Epithelial cell of esophagus (primary cell): Measurements from ENCODE around the gene PTPRN2.

Experiments
- DNase-seq: peaks from one replicate; pipeline ENCODE4 v3.0.0; 2010; ENCODE audit warnings: low read depth
- H3K4me3 ChIP-seq: 2 replicates; pipeline ENCODE4 v1.5.1; 2011; ENCODE audit warnings: mild to moderate bottlenecking, low read length, control low read depth
- TF ChIP-seq, protein P1 (sequence below): IDR thresholded peaks from 2 replicates; pipeline ENCODE4 v1.5.1; 2011; ENCODE audit warnings: low read depth, mild to moderate bottlenecking, low read length, control low read depth, inconsistent platforms; ENCODE audit not compliant: insufficient read depth; ENCODE audit errors: missing control alignments

The PTPRN2 gene

GRCh38 chr7:157678501-157678900 lies 909.1 kb downstream of the PTPRN2 start:
- TF ChIP-seq, protein P1, sequence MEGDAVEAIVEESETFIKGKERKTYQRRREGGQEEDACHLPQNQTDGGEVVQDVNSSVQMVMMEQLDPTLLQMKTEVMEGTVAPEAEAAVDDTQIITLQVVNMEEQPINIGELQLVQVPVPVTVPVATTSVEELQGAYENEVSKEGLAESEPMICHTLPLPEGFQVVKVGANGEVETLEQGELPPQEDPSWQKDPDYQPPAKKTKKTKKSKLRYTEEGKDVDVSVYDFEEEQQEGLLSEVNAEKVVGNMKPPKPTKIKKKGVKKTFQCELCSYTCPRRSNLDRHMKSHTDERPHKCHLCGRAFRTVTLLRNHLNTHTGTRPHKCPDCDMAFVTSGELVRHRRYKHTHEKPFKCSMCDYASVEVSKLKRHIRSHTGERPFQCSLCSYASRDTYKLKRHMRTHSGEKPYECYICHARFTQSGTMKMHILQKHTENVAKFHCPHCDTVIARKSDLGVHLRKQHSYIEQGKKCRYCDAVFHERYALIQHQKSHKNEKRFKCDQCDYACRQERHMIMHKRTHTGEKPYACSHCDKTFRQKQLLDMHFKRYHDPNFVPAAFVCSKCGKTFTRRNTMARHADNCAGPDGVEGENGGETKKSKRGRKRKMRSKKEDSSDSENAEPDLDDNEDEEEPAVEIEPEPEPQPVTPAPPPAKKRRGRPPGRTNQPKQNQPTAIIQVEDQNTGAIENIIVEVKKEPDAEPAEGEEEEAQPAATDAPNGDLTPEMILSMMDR: no peak
- no peak overlapping the region for H3K4me3 ChIP-seq
- DNase-seq: no peak

GRCh38 chr7:157676456-157677255 lies 911.0 kb downstream of the PTPRN2 start:
- DNase-seq: no peak
- H3K4me3 ChIP-seq: no peak overlapping the region

DNA sequence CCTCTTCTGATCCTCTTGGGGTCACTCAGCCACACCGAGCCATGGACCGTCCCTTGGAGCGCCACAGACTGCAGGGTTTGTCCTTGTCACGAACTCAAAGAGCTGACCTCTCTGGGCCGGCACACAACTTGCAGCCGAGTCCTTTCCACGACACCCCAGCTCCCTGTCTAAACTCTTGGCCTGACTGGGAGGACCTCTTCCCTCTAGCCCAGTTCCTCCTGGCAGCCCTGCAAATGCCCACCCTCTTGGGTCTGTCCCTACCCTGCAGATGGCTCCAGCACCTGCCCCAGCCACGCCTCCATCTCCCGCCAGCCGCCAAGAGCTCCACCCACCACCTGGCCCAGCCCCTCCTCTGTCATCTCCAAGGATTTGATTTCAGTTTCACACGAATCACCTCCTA lies 911.6 kb downstream of the PTPRN2 start:
- no peak overlapping the region for H3K4me3 ChIP-seq
- TF ChIP-seq, protein P1: no peak
- no peak for DNase-seq

More at GRCh38 chr7:157676456-157677255, 911.0 kb downstream of the PTPRN2 start:
- TF ChIP-seq, protein P1: no peak

DNA sequence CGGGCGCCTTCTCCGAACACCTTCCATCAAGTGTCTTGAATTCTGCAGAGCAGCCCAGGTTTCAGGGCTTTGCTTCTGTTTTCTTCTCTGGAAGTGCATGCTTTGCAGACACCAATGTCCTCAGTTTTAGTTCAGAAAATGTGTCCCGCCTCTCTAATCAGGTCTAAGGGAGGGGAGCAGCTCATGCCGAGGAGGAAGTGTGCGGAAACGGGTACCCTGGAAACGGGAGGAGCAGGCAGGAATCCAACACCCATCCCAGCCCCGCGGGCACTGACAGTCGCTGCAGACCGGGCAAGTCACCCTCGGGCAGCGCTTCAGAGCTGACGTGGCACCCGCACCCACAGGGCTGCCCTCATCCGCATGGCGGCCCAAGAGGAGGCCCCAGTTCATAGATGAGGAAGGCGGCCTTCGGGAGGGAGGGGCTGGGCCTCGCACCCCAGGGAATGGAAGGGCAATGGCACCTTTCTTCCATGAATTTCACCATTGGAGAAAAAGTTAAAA lies 912.1 kb downstream of the PTPRN2 start:
- no peak for DNase-seq
- TF ChIP-seq, protein P1: no peak
- H3K4me3 ChIP-seq: no peak overlapping the region

GRCh38 chr7:157674715-157675426 lies 912.8 kb downstream of the PTPRN2 start:
- no peak for DNase-seq

GRCh38 chr7:157674027-157674714 lies 913.5 kb downstream of the PTPRN2 start:
- H3K4me3 ChIP-seq: no peak overlapping the region
- TF ChIP-seq, protein P1: no peak
- DNase-seq: no peak

More at GRCh38 chr7:157674715-157675426, 912.8 kb downstream of the PTPRN2 start:
- no peak overlapping the region for H3K4me3 ChIP-seq
- TF ChIP-seq, protein P1: no peak
